HG03280 (cell line): ENCODE data around the gene SNAP23.

Source experiments
- ATAC-seq: cut with Tn5 transposase; IDR thresholded peaks from one replicate; pipeline ENCODE4 v1.9.1; 2021; ENCODE audit warnings: mild to moderate bottlenecking, moderate library complexity; ENCODE audit not compliant: unreplicated experiment

The SNAP23 gene

DNA sequence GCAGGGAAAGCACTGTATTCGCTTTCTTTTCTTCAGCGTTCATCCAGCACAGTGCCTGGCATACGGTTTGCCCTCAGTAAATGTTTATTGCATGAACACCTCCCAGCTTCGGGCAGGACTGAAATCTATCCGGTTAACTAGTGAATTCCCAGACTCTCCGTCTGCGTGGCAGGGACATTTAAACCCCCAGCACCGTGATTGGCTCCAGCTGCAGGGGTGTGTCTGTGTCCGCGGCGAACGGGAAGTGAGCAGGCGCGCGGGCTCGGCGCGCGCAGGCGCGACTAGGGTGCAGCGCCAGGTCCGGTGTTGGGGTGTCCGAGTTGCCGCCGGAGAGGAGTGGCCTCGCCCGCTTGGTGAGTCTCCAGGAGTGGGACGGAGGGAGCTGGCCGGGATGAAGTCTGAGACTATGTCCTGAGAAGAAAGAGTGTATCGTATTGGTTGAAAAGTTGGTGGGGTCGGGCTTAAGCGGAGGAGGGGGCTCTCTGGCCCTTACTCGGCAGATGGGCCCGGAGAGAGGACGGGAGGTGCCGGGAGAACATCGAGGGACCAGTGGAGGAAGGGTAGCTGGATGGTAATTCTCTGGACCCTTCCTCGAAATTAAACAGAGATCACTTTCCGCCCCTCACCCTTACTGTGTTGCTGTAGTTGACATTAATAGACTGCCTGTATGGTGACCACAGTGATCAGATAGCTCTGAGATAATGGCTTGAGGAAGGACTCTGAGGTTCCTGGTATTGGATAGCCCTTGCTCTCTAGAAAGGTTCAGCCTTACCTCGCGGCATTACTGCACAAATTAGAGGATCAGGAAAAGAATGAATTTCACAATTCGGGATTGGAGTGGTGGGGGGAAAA lies at the start of gene SNAP23:
Gene SNAP23, plus strand, starts transcription at position 274 of the 852 bp plus-strand sequence. CDS start 16,213 bp downstream, outside the sequence.
- peak; percentile 76 for ATAC-seq

DNA sequence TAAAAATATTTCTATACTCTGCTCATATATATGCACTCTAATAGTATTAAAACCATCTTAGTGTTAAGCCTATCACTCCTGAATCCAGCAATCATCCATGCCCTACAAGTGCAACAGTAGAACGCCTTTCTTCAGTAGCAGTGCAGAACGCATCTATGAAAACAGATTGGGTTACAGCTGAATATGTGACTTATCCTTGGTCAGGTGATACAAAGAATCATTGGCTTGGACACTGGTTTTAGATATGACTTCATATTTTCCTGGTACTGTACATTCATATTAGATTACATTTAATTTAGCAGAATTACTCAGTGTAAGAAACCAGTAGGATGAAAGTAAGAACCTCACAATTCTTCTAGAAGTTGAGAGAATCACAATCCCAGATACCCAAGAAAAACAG lies 47.8 kb upstream of the SNAP23 start:
- no peak for ATAC-seq

DNA sequence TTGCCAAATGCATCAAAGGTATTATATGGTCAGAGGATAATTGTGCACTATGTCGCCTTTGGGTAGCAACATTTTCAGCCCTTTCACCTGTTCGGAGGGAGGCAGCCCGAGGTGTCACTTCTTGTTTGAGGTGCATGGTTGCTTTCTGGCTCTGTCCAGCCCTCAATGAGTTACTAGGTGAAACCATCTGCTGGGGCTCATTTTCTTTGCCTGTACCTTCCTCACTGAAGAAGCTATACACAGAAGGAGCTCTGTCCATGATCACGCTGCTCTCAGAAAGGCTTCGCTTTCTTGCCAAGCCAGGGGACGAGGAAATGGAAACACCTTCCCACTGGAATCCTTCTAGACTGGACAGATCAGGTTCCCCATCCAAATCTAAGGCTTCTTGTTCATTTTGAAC lies 47.2 kb upstream of the SNAP23 start:
- ATAC-seq: no peak

DNA sequence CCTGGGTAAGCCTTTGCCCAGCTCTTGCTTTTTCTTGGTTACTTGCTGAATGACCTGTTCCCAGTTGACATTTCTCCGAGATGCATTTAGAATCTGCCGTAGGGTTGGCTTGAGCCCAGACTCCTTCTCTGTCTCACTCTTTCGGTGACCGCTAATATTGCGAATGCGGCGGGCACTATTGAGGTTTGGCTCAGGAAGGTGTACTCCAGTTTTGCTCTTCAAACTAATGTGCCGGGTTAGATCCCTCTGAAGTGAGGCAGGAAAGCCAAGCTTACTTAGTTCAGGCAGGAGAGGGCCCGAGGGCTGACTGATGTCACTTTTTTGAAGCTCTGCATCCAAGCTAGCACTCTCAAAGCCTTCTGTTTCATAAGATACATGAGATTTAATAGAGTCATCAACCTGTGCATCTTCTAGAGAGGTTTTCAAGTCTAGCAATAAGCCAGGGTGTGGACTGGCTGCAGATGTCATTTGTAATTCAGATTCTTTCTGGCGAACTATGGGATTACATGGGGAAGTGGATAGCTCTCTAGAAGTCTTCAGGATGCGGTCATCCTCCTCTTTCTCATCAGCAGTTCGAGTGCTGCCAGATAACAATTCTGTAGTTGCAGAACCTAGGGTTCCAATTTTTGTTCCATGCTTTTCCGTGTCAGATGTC lies 45.5 kb upstream of the SNAP23 start:
- no peak for ATAC-seq

DNA sequence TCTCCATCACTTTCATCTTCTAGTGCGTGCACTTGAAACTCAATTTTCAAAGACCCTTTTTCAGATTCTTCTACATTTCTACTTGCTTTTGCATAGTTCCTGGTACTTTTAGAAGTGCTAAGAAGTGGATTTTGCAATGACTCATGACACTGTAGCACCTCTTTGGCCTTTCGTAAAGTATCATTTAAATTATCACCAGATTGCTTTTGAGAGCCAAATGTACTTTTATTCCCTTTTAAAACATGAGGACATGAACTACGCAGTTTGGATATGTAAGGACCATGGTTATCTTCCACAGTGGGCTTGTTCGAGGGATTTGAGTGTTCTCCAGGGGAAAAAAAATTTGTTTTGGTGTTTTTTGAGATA lies 45.0 kb upstream of the SNAP23 start:
- no peak for ATAC-seq

DNA sequence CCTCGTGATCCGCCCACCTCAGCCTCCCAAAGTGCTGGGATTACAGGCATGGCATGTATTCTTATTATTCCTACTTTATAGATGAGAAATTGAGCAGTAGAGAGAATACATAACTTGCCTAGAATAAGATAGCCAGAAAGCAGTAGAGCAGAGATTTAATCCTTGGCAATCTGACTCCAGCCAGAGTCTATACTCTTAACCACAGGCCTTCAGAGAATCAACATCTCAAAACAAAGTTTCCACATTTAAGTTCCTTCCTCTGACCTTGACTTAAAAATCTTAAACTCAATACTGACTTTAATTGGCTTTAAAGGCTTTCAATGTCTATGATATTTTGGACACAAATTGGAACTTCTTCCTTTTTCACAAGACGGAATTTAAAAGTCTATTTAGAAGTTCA lies 41.6 kb upstream of the SNAP23 start:
- no peak for ATAC-seq

DNA sequence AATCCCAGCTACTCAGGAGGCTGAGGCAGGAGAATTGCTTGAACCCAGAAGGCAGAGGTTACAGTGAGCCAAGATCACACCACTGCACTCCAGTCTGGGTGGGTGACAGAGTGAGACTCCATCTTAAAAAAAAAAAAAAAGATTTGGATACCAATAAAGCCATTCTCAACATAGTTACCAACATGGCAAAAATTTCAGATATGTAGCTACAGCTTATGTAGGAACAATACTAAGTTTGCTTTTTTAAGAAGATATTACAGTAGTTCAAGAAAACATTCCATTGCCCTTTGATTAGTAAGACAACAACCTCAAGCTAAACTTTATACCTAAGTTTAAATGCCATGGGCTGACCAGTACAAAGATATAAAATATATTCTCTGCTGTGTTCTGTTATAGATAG lies 38.9 kb upstream of the SNAP23 start:
- ATAC-seq: no peak

DNA sequence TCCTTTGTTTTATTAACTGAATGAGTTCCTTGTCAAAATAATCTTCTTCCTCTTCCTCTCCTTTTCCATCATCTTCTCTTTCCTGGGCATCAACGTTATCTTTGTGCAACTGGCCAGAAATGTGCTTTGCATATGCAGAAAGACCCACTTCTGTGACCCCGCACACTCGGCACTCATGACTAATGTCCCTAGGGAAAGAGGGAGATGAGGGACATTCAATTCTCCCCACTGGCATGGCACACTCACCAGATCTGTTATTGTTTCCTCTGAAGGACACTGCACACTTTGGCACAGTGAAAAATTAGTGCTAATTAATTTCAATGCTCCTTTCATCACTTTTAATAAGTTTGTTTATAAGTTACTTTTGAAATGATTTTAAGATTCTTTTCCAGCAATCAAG lies 38.5 kb upstream of the SNAP23 start:
- ATAC-seq: no peak

DNA sequence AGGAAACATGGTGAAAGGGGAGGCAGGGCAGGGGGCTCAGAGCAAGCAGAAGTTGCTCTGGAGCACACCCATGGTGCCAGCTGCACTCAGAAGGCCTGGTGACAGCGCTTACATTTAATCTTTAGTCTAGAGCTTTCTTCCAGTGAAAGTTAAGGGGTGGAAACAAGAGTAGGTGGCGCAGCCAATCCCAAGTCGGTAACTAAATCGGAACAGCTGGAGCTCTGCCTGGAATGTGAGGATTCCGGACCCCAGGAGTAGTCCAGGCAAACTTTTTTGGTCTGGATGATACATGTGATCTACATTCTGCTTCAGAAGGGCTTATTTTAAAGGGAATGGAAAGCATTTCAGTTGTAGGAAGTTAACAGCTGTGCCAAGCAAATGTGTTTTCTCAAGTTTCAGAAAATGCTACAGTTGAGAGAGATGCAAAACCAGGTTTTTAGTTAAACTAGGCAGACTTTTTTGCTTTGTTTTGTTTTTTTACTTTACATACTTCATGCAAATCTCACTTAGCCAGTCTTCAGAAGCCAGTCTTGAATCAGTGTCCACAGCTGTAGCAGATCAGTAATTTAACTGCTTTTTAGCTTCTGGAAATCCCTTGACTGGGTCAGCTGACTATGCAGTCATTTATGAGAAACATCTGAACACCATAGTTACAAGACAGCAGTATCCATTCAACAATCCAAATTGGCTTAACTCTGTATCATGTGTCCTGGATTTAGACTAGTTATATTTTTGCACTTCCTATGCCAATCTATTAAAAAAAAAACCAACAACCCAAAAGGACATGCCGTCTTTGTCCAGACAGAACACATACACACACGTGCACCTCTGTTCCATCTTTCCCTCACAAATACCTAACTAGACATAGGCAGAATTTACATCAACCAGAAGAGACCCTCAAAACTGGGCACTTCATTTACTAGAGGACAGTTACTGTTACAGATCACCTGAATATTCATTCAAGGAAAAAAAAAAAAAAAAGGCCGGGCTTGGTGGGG lies 37.7 kb upstream of the SNAP23 start:
- ATAC-seq: peak; percentile 86

DNA sequence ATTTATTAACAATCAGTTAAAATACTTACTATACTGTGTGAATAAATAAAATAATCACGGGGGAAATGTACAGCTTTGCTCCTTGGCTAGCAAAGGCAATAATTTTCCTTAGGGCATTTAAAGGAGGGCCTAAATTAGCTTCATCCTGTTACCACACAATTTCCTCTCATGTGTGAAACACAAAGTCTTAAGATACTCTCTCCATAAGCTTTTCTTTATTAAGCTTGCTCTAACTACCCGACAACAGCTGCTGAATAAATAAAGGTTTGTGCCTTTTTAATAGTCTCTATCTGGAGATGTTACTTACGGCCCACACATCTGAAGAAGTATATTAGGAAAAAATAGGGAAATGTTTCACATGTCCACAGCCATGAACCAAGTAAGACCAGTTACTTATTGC lies 34.2 kb upstream of the SNAP23 start:
- ATAC-seq: no peak

DNA sequence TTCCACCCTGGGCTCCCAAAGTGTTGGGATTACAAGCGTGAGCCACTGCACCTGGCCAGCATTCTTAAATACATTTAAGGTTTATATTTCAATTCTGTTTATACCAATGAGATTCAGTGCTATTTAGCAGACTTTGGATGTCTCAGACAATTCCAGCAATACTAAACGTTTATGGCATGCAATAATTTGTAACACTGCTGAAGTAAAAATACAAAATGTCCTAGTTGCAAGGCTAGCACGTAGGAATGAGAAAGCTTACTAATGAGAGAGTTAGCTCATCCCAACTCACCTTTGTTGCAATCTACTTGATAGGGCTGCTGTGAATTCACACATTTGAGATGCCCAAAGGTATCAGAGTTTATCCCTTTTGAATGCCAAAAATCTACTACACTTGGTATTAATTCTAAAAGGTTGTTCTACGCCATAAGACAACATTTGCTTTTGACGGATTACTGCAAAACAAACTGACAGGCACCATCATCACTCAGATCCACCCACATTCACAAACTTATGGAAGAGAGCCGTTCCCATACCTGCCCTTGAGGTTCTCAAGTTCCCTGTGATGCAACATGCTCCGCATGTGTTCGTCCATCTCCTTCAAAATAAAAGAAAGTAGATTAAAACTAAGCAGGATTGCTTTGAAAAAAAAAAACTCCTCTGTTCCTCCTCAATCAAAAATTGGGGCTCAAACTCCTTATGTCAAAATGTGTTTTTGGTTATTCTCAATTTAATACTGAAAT lies 29.7 kb upstream of the SNAP23 start:
- ATAC-seq: no peak

DNA sequence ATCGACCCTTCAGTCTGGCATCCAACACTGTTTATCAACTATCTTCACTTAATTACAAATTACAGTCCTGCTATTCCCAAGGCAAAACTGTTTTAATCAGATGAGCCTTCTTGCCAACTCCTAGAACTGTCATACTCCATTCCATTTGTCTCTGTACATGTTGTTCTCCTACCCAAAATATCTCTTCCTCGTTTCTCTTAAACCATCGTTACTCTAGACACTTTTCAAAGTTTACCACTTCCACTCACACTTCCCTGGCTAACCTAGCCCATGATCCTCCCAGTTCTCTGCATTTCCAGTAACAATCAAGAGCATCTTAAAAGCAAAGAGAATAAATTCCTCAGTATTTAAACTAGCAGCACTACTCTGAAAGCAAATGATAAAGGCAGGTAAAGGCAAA lies 24.4 kb upstream of the SNAP23 start:
- no peak for ATAC-seq

DNA sequence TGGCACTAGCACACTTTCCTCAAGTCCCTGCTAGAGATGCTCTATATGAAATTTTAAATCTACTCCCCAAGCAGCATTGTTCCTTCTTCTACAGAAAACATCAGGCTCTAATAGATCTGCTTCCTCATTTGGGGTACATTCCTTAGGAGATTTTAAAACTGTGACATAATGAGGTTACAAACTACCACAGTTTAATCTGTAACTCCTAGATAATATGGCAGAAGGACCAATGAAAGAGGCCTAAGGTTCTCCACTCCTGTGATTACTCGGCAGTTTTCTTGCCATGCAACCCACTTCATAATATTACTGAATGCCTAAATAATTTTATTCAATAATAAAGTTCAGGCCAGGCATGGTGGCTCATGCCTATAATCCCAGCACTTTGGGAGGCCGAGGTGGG lies 20.6 kb upstream of the SNAP23 start:
- ATAC-seq: no peak

DNA sequence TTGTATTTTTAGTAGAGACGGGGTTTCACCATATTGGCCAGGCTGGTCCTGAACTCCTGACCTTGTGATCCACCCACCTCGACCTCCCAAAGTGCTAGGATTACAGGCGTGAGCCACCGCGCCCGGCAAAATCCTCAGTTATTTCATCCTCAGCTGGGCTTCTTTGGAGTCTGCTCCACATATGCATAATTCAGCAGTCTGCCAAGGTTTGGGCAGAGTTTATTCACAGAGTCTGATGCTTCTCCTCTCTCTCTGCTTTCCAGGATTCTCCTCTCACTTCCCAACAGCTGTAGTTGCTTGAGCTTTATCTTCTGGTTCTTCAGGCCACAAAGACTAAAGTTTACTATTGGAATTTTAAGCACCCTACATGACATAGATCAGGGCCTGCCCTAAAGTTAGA lies 12.7 kb upstream of the SNAP23 start:
- no peak for ATAC-seq

DNA sequence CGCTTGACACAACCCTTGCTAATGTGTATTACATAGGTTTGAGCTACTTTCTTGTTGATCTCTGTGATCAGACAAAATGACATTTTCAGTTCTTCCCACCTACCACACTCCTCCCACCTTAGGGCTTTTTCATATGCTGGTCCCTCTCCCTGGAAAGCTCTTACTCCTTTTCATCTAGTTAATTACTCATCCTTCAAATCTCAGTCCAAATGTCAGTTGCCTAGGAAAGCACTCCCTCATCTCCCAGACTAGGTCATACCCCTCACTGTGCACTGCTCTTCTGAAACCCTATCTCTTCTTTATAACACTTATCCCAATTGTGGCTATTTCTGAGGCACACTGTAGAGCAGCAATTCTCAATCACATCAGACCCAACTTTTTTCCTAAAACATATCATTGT lies 11.8 kb upstream of the SNAP23 start:
- ATAC-seq: no peak

DNA sequence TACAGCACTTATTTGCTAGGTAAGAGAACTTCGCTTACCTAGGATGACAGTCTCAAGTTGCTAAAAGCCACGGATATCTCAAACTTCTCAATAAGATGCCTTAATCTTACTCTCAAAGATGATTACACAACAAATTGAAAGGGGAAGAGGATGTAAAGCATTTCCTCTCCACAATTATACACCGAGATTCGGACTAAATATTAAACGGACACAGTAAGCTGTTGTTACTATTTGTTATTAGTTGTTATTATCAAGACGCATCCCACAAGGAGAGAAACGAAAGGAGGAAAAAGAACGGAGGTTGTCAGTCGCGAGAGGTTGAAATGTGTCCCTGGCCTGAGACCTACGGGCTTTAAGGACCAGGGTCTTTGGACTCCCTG lies 5.2 kb upstream of the SNAP23 start:
- ATAC-seq: no peak

DNA sequence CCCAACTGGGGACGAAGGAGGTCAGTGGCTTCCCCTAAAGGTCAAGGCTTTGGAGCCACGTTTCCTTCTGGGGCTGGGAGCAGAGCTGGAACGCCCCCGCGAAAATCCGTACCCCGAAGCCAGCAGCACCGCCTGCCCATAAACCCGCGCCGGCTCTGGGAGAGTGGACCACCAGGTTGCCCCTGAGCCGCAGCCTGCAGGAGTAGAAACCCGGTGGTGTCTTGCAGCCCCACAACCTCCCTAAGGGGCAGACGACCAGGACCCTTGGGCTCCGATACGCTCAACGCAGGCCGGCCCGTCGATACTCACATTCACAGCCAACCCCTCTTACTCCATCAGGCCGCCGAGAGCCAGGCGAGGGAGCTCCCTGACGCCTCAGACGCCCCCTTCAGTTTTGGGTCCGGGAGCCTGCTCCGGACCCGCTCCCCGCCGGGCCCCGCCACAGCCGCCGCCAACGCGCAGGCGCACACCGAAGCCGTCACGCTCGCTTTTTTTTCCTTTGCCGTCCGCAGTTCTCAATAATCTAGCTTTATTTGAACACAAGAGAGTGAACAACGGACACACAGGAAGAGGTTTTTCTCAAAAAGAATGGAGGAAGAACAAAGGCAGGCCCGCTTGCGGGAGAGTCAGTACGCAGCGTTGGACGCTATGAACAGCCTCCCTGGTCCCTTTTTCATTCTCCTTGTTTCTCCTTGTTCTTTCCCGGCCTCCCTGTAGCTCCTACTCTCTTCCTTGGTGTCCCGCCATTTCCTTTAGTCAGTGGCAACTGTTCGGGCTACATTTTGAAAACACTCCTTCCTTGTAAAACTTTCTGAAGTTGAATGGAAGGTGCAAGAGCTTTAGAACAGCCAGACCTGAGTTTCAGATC lies 4.5 kb upstream of the SNAP23 start, which contains the start of gene ZNF106:
Gene ZNF106, minus strand, starts transcription at position 471 of the 868 bp plus-strand sequence. CDS start 18,852 bp downstream, outside the sequence.
- peak; percentile 58 for ATAC-seq

DNA sequence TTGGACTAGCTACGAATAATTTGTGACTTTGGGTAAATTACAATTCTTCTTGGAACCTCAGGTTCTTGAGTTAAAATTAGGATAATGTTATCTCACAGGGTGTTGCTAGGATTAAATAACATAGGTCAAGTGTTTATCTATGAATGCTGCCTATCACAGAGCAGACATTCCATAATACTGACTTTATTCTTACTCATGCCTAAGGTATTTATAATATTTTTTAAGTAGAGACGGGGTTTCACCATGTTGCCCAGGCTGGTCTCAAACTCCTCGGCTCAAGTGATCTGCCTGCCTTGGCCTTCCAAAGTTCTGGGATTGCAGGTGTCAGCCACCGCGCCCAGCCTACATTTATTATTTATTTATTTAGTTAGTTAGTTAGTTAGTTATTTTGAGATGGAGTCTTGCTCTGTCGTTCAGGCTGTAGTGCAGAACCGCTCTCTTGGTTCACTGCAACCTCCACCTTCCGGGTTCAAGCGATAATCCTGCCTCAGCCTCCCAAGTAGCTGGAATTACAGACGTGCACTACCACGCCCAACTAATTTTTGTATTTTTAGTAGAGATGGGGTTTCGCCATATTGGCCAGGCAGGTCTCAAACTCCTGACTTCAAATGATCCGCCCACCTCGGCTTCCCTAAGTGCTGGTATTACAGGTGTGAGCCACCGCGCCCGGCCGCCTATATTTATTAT lies 3.8 kb upstream of the SNAP23 start:
- no peak for ATAC-seq

DNA sequence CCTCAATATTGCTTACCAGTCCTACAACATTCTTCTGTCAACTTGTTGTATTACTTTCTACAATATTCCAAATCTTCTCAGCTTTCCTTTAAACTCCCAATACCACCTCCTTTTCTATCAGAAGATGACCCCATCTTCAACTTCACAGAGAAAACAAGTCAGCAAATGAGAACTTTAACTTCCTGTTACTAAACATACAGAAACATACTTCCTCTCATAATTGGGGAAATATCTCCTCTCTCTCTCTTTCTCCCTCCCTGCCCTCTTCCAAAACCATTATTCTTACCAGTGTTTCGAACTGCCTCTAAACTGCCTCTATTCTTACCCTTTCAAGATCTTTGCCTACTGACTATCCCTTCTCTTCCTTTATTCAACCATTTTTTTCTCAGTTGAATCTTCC lies 1.8 kb upstream of the SNAP23 start:
- ATAC-seq: no peak
